Chondrocyte (in vitro differentiated cells): ENCODE results near the gene SMC1B. TPM values are rescaled to one million over a fixed set of nuclear protein-coding genes. Genes with fewer than 3 reads are reported as not detected.

Experiments
- DNase-seq: peaks from one replicate; pipeline ENCODE4 v3.0.0; 2021; ENCODE audit warnings: mixed read lengths, low spot score
- H3K27ac Mint-ChIP-seq: one replicate; pipeline ENCODE4 v1.8.0; 2021; ENCODE audit warnings: mild to moderate bottlenecking, moderate library complexity, mixed read lengths; ENCODE audit not compliant: unreplicated experiment
- H3K27me3 Mint-ChIP-seq: 2 replicates; pipeline ENCODE4 v1.8.0; 2021; ENCODE audit warnings: low read depth, mixed read lengths
- H3K36me3 Mint-ChIP-seq: 2 replicates; pipeline ENCODE4 v1.8.0; 2021; ENCODE audit warnings: low read depth, mixed read lengths
- H3K4me1 Mint-ChIP-seq: 2 replicates; pipeline ENCODE4 v1.8.0; 2021; ENCODE audit warnings: low read depth, mild to moderate bottlenecking, mixed read lengths
- H3K4me3 Mint-ChIP-seq: one replicate; pipeline ENCODE4 v1.8.0; 2021; ENCODE audit warnings: mild to moderate bottlenecking, moderate library complexity, mixed read lengths; ENCODE audit not compliant: unreplicated experiment
- H3K9me3 Mint-ChIP-seq: 2 replicates; pipeline ENCODE4 v1.8.0; 2021; ENCODE audit warnings: low read depth, mixed read lengths
- total RNA-seq: library from RNA; stranded (reverse); gene quantifications from 3 replicates; pipeline ENCODE4 v1.2.1, GENCODE V29; 2021
- TF ChIP-seq, protein P1 (sequence below): fragments of 200-600 bp; sonication (generic); IDR thresholded peaks from 2 replicates; pipeline ENCODE4 v1.5.0; 2021; ENCODE audit warnings: antibody characterized with exemption, mild to moderate bottlenecking, moderate library complexity

The SMC1B gene
- total RNA-seq, 1 donor from 2014 or later, result not detected

DNA sequence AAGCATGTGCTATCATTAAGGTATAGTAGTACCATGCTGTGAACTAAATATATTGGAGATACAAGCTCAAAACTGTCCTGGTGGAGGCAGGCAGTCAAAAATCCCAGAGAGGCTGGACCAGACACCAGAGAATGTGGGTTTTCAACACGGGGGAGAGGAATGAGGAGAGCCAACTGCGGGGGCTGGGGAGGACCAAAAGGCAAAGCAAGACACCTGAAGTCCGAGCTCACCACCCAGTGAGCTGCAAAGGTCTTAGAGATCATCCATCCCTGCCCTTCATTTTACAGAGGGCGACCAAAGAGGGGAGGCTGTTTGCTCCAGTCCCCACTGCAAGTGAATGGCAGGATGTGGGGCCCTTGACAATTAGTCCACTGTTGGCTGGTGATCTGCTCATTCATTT lies 10.1 kb upstream of the SMC1B start:
- no peak for DNase-seq
- Mint-ChIP-seq H3K27me3 (peaks cover 5% of the 10 kb centered on the region), H3K9me3 (peaks cover 3% of the 10 kb centered on the region), H3K36me3 (peaks cover 4% of the 10 kb centered on the region), H3K4me3 (no peak overlapping the region), H3K27ac (no peak overlapping the region), H3K4me1 (no peaks in the 10 kb centered on the region)
- TF ChIP-seq, protein P1, sequence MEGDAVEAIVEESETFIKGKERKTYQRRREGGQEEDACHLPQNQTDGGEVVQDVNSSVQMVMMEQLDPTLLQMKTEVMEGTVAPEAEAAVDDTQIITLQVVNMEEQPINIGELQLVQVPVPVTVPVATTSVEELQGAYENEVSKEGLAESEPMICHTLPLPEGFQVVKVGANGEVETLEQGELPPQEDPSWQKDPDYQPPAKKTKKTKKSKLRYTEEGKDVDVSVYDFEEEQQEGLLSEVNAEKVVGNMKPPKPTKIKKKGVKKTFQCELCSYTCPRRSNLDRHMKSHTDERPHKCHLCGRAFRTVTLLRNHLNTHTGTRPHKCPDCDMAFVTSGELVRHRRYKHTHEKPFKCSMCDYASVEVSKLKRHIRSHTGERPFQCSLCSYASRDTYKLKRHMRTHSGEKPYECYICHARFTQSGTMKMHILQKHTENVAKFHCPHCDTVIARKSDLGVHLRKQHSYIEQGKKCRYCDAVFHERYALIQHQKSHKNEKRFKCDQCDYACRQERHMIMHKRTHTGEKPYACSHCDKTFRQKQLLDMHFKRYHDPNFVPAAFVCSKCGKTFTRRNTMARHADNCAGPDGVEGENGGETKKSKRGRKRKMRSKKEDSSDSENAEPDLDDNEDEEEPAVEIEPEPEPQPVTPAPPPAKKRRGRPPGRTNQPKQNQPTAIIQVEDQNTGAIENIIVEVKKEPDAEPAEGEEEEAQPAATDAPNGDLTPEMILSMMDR, result no peak

DNA sequence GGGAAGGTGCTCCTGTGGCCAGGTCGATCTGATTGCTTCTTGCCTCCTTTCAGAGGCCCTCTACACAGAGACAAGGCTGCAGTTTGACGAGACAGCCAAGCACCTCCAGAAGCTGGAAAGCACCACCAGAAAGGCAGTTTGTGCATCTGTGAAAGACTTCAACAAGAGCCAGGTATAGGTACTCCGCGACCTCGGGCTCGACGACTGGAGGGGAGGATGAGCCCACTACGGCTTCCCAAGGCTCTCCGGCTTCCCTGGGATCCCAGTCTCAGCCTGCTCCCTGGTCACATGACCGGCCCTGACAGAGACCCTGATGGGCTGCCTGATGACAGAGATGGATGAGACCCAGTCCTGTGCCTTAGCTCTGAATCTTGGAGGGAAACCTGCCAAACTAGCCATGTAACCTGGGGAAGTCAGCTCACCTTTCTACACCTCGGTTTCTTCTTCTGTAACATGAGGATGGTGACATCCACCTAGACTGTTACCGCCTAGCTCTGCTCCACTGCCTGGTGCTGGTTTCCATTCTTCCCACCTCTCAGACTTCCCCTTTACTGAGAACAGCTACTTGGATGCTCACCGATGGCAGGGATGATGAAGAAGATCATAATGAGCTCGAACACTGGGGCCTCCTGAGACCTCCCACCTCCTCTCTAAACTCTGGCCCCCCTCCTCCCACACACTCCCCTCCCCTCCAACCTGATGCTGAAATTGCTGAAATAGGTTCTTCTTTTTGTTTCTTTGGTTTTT lies 9.0 kb upstream of the SMC1B start:
- DNase-seq, result no peak
- Mint-ChIP-seq H3K9me3 (peaks cover 3% of the 10 kb centered on the region), H3K4me3 (no peak overlapping the region), H3K27me3 (no peaks in the 10 kb centered on the region), H3K36me3 (peaks cover 4% of the 10 kb centered on the region), H3K27ac (no peak overlapping the region), H3K4me1 (no peaks in the 10 kb centered on the region)
- TF ChIP-seq, protein P1, result no peak

DNA sequence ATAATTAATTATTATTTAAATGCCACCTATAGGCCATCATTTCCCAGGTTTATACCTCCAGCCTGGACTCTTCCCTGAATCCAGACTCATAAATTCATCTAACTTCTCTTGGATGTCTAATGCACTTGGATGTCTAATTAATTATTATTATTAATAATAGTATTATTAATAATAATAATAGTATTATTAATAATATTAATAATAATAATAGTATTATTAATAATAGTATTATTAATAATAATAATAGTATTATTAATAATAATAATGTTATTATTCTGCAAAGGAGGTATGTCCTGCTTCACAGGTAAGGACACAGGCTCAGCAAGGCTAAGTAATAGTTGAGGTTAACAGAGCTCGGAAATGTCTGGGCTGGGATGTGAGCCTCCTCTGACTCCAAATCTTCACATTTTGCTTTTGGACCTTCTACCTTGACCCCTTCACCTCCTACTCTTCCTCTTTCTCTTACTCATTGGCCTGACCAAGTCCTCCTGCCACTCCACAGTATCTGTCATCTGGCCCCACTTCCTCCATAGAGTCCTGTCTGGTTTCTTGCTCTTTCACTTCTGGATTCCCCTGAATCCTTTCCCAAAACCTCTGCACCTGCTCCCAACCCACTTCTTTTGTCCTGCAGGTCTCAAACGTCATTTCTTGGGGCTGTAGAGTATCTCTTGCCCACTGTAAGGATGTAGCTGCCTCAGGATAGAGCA lies 8.1 kb upstream of the SMC1B start:
- TF ChIP-seq, protein P1, result no peak
- peaks cover 2% of the 10 kb centered on the region for H3K36me3 Mint-ChIP-seq
- no peak overlapping the region for H3K27ac Mint-ChIP-seq
- H3K4me3 Mint-ChIP-seq, result no peak overlapping the region
- no peaks in the 10 kb centered on the region for H3K27me3 Mint-ChIP-seq
- DNase-seq, result no peak
- H3K9me3 Mint-ChIP-seq, result no peaks in the 10 kb centered on the region
- H3K4me1 Mint-ChIP-seq, result no peaks in the 10 kb centered on the region

DNA sequence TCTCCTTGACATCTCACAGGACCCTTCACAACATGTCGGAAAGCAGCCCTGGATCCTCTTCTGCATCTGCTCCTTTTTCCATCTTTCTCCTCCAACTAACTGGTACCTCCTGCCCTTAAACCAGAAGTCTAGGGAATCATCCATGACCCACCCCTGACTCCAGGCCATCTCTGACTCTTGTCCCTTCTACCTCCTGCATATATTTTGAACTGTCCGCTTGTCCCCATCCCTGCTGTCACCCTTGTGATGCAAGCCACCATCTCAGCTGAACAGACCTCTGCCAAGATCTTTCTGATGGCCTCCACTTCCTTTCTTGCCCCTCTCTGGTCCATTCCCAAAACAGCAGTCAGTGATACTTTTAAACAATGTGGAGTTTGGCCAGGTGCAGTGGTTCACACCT lies 7.1 kb upstream of the SMC1B start:
- DNase-seq, result no peak
- TF ChIP-seq, protein P1, result no peak
- Mint-ChIP-seq H3K27ac (no peak overlapping the region), H3K36me3 (peaks cover 2% of the 10 kb centered on the region), H3K9me3 (no peaks in the 10 kb centered on the region), H3K27me3 (no peaks in the 10 kb centered on the region), H3K4me1 (no peaks in the 10 kb centered on the region), H3K4me3 (no peak overlapping the region)

DNA sequence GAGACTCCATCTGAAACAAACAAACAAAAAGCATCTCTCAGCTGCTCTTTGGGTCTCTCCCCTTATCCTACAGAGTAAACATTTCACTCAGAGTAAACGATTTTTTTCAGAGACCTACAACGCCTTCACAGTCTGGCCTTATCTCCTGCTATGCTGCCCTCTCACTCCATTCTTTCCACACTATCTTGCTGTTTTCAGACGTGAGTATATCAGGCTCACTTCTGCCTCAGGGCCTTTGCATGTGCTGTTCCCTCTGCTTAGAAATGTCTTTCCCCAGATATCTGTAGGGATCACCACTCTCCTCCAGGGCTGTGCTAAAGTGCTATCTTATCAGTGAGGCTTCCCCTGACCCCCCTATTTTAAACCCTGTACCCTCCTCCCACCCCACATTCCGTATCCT lies 6.6 kb upstream of the SMC1B start:
- Mint-ChIP-seq H3K4me3 (no peak overlapping the region), H3K4me1 (no peaks in the 10 kb centered on the region), H3K36me3 (peaks cover 2% of the 10 kb centered on the region), H3K9me3 (no peaks in the 10 kb centered on the region), H3K27ac (no peak overlapping the region), H3K27me3 (no peaks in the 10 kb centered on the region)
- DNase-seq, result no peak
- TF ChIP-seq, protein P1, result no peak
